Ramos (cell line): ENCODE results near the gene THADA.

Experiments
- in situ Hi-C: fragments of 300-500 bp; cut with MboI; formaldehyde crosslinking; loops from one replicate; pipeline ENCODE4 v1.14.3; 2022; ENCODE audit warnings: low sequenced_read_pairs; ENCODE audit not compliant: unreplicated experiment

THADA gene

GRCh38 chr2:43368483-43369385, 227.1 kb downstream of the THADA start:
- in situ Hi-C loops: no loop called here

GRCh38 chr2:43367012-43367782, 228.6 kb downstream of the THADA start:
- in situ Hi-C loops: no loop called here

GRCh38 chr2:43363120-43363519, 232.7 kb downstream of the THADA start:
- in situ Hi-C loops: no loop called here

- in situ Hi-C loops: no loop called here
These were observed 234.6 kb downstream of the THADA start for GRCh38 chr2:43361286-43361685.

- in situ Hi-C loops: no loop called here
These were observed 235.7 kb downstream of the THADA start for GRCh38 chr2:43360137-43360536.

- in situ Hi-C loops: no loop called here
These were observed 237.2 kb downstream of the THADA start for GRCh38 chr2:43358410-43359201.

GRCh38 chr2:43356774-43357173, 239.1 kb downstream of the THADA start:
- in situ Hi-C loops: no loop called here

GRCh38 chr2:43355399-43355798, 240.4 kb downstream of the THADA start:
- in situ Hi-C loops: no loop called here

- in situ Hi-C loops: no loop called here
These were observed 245.9 kb downstream of the THADA start for GRCh38 chr2:43349904-43350303.

- in situ Hi-C loops: no loop called here
These were observed 246.8 kb downstream of the THADA start for GRCh38 chr2:43348908-43349661.

GRCh38 chr2:43347746-43348145, 248.1 kb downstream of the THADA start:
- in situ Hi-C loops: no loop called here

- in situ Hi-C loops: no loop called here
These were observed 249.0 kb downstream of the THADA start for GRCh38 chr2:43346602-43347567.

- in situ Hi-C loops: no loop called here
These were observed 250.0 kb downstream of the THADA start for GRCh38 chr2:43345872-43346271.

- in situ Hi-C loops: no loop called here
These were observed 250.4 kb downstream of the THADA start for GRCh38 chr2:43345391-43345813.

GRCh38 chr2:43344868-43345373, 250.9 kb downstream of the THADA start:
- in situ Hi-C loops: no loop called here

- in situ Hi-C loops: no loop called here
These were observed 252.1 kb downstream of the THADA start for GRCh38 chr2:43343573-43344304.

- in situ Hi-C loops: no loop called here
These were observed 253.7 kb downstream of the THADA start for GRCh38 chr2:43341959-43342757.
